ENCODE measurements around the gene TRIM54. TPM values are rescaled to one million over a fixed set of nuclear protein-coding genes. Genes with fewer than 3 reads are reported as not detected.

Gene TRIM54
- total and polyA plus RNA-seq, 2 donors (not counting 3 experiments of a cell fraction or from before 2014, with no cell fraction given): 0.51 to 1.7 TPM

DNA sequence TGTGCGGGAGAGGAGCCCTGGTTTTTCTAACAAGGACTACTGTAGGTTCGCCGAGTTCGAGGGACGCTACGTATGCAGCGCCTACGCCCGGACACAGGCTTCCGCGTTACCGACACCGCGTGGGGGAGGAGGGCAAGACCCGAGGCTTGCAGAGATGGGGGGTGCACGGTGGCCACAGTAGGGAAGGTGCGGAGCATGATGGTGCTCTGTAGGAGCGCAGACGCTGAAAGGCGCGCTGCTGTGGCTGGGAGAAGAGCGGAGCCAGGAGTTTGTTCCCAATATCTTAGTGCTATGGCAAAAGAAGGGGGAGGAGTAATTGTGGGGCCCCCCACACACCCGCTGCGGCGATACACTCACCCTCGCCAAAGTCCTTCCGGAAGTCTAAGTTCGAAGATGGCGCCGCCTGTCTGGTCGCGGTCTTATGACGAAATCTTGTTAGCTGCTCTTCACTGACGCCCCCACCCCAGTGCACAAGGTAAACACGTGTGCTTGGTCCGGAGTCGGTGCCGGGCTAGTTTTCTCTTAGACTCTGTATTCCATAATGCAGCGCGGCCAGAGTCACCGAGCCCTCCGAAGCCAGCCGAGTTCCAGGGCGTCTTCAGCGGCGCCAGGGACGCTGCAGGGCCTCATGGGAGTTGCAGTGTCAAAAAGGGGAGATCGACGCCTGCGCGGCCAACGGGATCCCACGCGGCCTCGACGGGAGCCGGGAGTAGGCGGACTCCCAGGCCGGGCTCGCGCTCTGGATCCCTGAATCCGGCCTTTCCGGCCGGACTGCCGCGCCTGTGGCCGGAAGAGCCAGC is 74.4 kb downstream of the TRIM54 start, which contains the start of gene GTF3C2:
GTF3C2 (minus strand) TSS at position 383 of the 800 bp plus-strand sequence. CDS start 13,210 bp downstream, outside the sequence.
- H3K4me1 ChIP-seq (ENCODE audit: control insufficient read depth, extremely low read depth, insufficient read depth, low read length): peaks cover 16% of the 10 kb centered on the region
- H3K9me1 ChIP-seq (replicated peaks; ENCODE audit: control insufficient read depth, extremely low read depth, insufficient read depth, low read length): no peaks in the 10 kb centered on the region
- ChIA-PET POLR2A (interaction anchor here (0.8 to 1.5 kb wide), 3 partner anchors 13 to 34 kb away, joined by 3 to 7 read pairs (median 4); partner anchors contain the start of gene EIF2B4), CTCF (interaction anchor here (1.0 to 1.8 kb wide), 4 partner anchors 12 to 276 kb away, joined by 3 to 8 read pairs (median 5); partner anchors contain the start of genes EIF2B4 and PPM1G)
- BruUV-seq (replicated peaks): TSS peak; percentile 61
- DNase-seq (ENCODE audit: low read depth, low spot score) (peak; percentile 98), FAIRE-seq (peak; percentile 94)
- no peaks in the 10 kb centered on the region for H3K27me3 ChIP-seq (ENCODE audit: control insufficient read depth in 2 of 2, insufficient read depth in 2 of 2, low read length in 2 of 2)
- peak within 1 kb of the TSS; percentile 83 for H2AFZ ChIP-seq (ENCODE audit: low read depth, low read length)
- intact Hi-C loops (cut with micrococcal nuclease): loop anchor here (1.0 to 5.0 kb wide), 6 partner anchors 14 to 327 kb away; partner anchors contain the start of genes CAD, EIF2B4, MPV17 and NRBP1
- no peaks in the 10 kb centered on the region for H3K9me3 ChIP-seq (replicated peaks; ENCODE audit: control insufficient read depth, insufficient read depth, low read length)
- TF ChIP-seq MYC (IDR thresholded peaks at IDR 0.05; ENCODE audit: low read depth, low read length) (peak; percentile 59), FOS (IDR thresholded peaks at IDR 0.05; ENCODE audit: borderline replicate concordance, insufficient read depth, low read length) (no peak), EZH2 (IDR thresholded peaks at IDR 0.05; ENCODE audit: borderline replicate concordance, low read depth, low read length, severe bottlenecking) (no peak), POLR2A (IDR thresholded peaks at IDR 0.05; ENCODE audit: low read depth, low read length) (no peak), JUN (IDR thresholded peaks at IDR 0.05; ENCODE audit: borderline replicate concordance, insufficient read depth, insufficient read length, low read depth) (no peak), POLR2AphosphoS5 (IDR thresholded peaks at IDR 0.05; ENCODE audit: insufficient read depth, low read depth, low read length) (peak; percentile 98), GATA2 (IDR thresholded peaks at IDR 0.05; ENCODE audit: insufficient read depth, insufficient read length, low read depth, low read length) (no peak)
- TF ChIP-seq, protein P1, sequence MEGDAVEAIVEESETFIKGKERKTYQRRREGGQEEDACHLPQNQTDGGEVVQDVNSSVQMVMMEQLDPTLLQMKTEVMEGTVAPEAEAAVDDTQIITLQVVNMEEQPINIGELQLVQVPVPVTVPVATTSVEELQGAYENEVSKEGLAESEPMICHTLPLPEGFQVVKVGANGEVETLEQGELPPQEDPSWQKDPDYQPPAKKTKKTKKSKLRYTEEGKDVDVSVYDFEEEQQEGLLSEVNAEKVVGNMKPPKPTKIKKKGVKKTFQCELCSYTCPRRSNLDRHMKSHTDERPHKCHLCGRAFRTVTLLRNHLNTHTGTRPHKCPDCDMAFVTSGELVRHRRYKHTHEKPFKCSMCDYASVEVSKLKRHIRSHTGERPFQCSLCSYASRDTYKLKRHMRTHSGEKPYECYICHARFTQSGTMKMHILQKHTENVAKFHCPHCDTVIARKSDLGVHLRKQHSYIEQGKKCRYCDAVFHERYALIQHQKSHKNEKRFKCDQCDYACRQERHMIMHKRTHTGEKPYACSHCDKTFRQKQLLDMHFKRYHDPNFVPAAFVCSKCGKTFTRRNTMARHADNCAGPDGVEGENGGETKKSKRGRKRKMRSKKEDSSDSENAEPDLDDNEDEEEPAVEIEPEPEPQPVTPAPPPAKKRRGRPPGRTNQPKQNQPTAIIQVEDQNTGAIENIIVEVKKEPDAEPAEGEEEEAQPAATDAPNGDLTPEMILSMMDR (IDR thresholded peaks at IDR 0.05; ENCODE audit: extremely low read depth in 1 of 2, insufficient read depth in 1 of 2, low read depth in 1 of 2, low read length in 2 of 2): no peak
- TF ChIP-seq, protein P2, sequence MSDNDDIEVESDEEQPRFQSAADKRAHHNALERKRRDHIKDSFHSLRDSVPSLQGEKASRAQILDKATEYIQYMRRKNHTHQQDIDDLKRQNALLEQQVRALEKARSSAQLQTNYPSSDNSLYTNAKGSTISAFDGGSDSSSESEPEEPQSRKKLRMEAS (IDR thresholded peaks at IDR 0.05; ENCODE audit: insufficient read depth, insufficient read length): peak; percentile 81
- dilution Hi-C loops (cut with MboI; ENCODE audit: extremely low pct_ligation_motif_present, low sequenced_read_pairs): no loop called here
- peak within 1 kb of the TSS; percentile 83 for H3K27ac ChIP-seq (ENCODE audit: insufficient read depth, low read depth, low read length)
- peaks cover 60% of the 10 kb centered on the region for H3K79me2 ChIP-seq (ENCODE audit: control insufficient read depth, insufficient read depth, low read length)
- no peaks in the 10 kb centered on the region for H3K36me3 ChIP-seq (ENCODE audit: control insufficient read depth in 2 of 2, extremely low read depth in 1 of 2, insufficient read depth in 2 of 2, low read length in 2 of 2)
- H3K4me2 ChIP-seq (ENCODE audit: insufficient read depth, low read length): peak within 1 kb of the TSS; percentile 99
- peak within 1 kb of the TSS; percentile 40 to 90 (median 63) for H3K4me3 ChIP-seq (replicated peaks in 1 of 3; ENCODE audit: insufficient read depth in 1 of 3, low read depth in 1 of 3, low read length in 3 of 3)
- no peaks in the 10 kb centered on the region for H4K20me1 ChIP-seq (replicated peaks; ENCODE audit: control insufficient read depth, extremely low read depth, insufficient read depth, low read length)
- peak within 1 kb of the TSS; percentile 95 for H3K9ac ChIP-seq (replicated peaks; ENCODE audit: extremely low read depth, insufficient read depth, low read length)

Other genes starting within 250 kb of the TRIM54 start
- gene TMEM214, start 249.5 kb upstream of the TRIM54 start, total RNA-seq: 107 and 109 TPM in 2 replicates
- gene TMEM214, start 249.5 kb upstream of the TRIM54 start, polyA plus RNA-seq: 163 and 187 TPM in 2 replicates
- gene AGBL5, start 230.8 kb upstream of the TRIM54 start, total RNA-seq: 27.5 and 28.2 TPM in 2 replicates
- 40.4 and 41.9 TPM in 2 replicates for gene AGBL5, start 230.8 kb upstream of the TRIM54 start, polyA plus RNA-seq
- 415 TPM in 2 replicates for gene OST4, start 210.8 kb upstream of the TRIM54 start, total RNA-seq
- 1,189 and 2,226 TPM in 2 replicates for gene OST4, start 210.8 kb upstream of the TRIM54 start, polyA plus RNA-seq
- 4.1 and 16.6 TPM in 2 replicates for gene EMILIN1, start 203.8 kb upstream of the TRIM54 start, total RNA-seq
- gene EMILIN1, start 203.8 kb upstream of the TRIM54 start, polyA plus RNA-seq: 11.7 and 15.5 TPM in 2 replicates
- gene KHK, start 195.7 kb upstream of the TRIM54 start, total RNA-seq: 3.7 and 4.4 TPM in 2 replicates
- gene KHK, start 195.7 kb upstream of the TRIM54 start, polyA plus RNA-seq: 2.4 and 2.9 TPM in 2 replicates
- 4.0 and 5.8 TPM in 2 replicates for gene CGREF1, start 163.3 kb upstream of the TRIM54 start, total RNA-seq
- gene CGREF1, start 163.3 kb upstream of the TRIM54 start, polyA plus RNA-seq: 2.7 and 2.9 TPM in 2 replicates
- gene ABHD1, start 158.6 kb upstream of the TRIM54 start, total RNA-seq: not detected in 2 replicates
- gene ABHD1, start 158.6 kb upstream of the TRIM54 start, polyA plus RNA-seq: 0.07 and 0.41 TPM in 2 replicates
- gene PREB, start 147.8 kb upstream of the TRIM54 start, total RNA-seq: 45.6 and 47.2 TPM in 2 replicates
- gene PREB, start 147.8 kb upstream of the TRIM54 start, polyA plus RNA-seq: 73.3 and 73.4 TPM in 2 replicates
- not detected in 2 replicates for gene PRR30, start 143.0 kb upstream of the TRIM54 start, total RNA-seq
- not detected in 2 replicates for gene PRR30, start 143.0 kb upstream of the TRIM54 start, polyA plus RNA-seq
- not detected in 2 replicates for gene TCF23, start 133.4 kb upstream of the TRIM54 start, total RNA-seq
- not detected in 2 replicates for gene TCF23, start 133.4 kb upstream of the TRIM54 start, polyA plus RNA-seq
- gene ATRAID, start 70.4 kb upstream of the TRIM54 start, total RNA-seq: 84.3 and 86.6 TPM in 2 replicates
- 280 and 283 TPM in 2 replicates for gene ATRAID, start 70.4 kb upstream of the TRIM54 start, polyA plus RNA-seq
- 42.7 and 52.0 TPM in 2 replicates for gene SLC5A6, start 70.2 kb upstream of the TRIM54 start, total RNA-seq
- gene SLC5A6, start 70.2 kb upstream of the TRIM54 start, polyA plus RNA-seq: 76.8 and 92.5 TPM in 2 replicates
- 81.0 and 91.4 TPM in 2 replicates for gene CAD, start 65.1 kb upstream of the TRIM54 start, total RNA-seq
- 60.3 and 66.5 TPM in 2 replicates for gene CAD, start 65.1 kb upstream of the TRIM54 start, polyA plus RNA-seq
- gene SLC30A3, start 19.4 kb upstream of the TRIM54 start, total RNA-seq: 9.2 and 16.7 TPM in 2 replicates
- gene SLC30A3, start 19.4 kb upstream of the TRIM54 start, polyA plus RNA-seq: 63.9 and 79.9 TPM in 2 replicates
- gene DNAJC5G, start 7.0 kb upstream of the TRIM54 start, total RNA-seq: 0.16 and 0.77 TPM in 2 replicates
- gene DNAJC5G, start 7.0 kb upstream of the TRIM54 start, polyA plus RNA-seq: 1.4 and 1.7 TPM in 2 replicates
- gene UCN, start 26.0 kb downstream of the TRIM54 start, total RNA-seq: 0.75 TPM in 1 of 2 replicates, not detected in the other
- 1.2 and 1.6 TPM in 2 replicates for gene UCN, start 26.0 kb downstream of the TRIM54 start, polyA plus RNA-seq
- gene MPV17, start 40.7 kb downstream of the TRIM54 start, total RNA-seq: 66.5 and 74.7 TPM in 2 replicates
- gene MPV17, start 40.7 kb downstream of the TRIM54 start, polyA plus RNA-seq: 260 and 267 TPM in 2 replicates
- gene GTF3C2, start 74.3 kb downstream of the TRIM54 start, total RNA-seq: 57.4 and 63.2 TPM in 2 replicates
- 59.7 and 68.3 TPM in 2 replicates for gene GTF3C2, start 74.3 kb downstream of the TRIM54 start, polyA plus RNA-seq
- gene EIF2B4, start 87.9 kb downstream of the TRIM54 start, total RNA-seq: 43.7 and 48.9 TPM in 2 replicates
- 63.2 and 66.5 TPM in 2 replicates for gene EIF2B4, start 87.9 kb downstream of the TRIM54 start, polyA plus RNA-seq
- gene SNX17, start 88.2 kb downstream of the TRIM54 start, total RNA-seq: 86.5 and 103 TPM in 2 replicates
- 127 and 130 TPM in 2 replicates for gene SNX17, start 88.2 kb downstream of the TRIM54 start, polyA plus RNA-seq
- 19.0 and 20.7 TPM in 2 replicates for gene ZNF513, start 98.3 kb downstream of the TRIM54 start, total RNA-seq
- 30.6 and 43.2 TPM in 2 replicates for gene ZNF513, start 98.3 kb downstream of the TRIM54 start, polyA plus RNA-seq
- 131 and 135 TPM in 2 replicates for gene PPM1G, start 127.2 kb downstream of the TRIM54 start, total RNA-seq
- gene PPM1G, start 127.2 kb downstream of the TRIM54 start, polyA plus RNA-seq: 38.3 and 48.1 TPM in 2 replicates
- 118 and 130 TPM in 2 replicates for gene NRBP1, start 146.2 kb downstream of the TRIM54 start, total RNA-seq
- gene NRBP1, start 146.2 kb downstream of the TRIM54 start, polyA plus RNA-seq: 169 and 190 TPM in 2 replicates
- gene KRTCAP3, start 160.0 kb downstream of the TRIM54 start, total RNA-seq: 4.0 and 4.6 TPM in 2 replicates
- 2.1 and 2.2 TPM in 2 replicates for gene KRTCAP3, start 160.0 kb downstream of the TRIM54 start, polyA plus RNA-seq
- 34.1 and 35.6 TPM in 2 replicates for gene IFT172, start 207.3 kb downstream of the TRIM54 start, total RNA-seq
- gene IFT172, start 207.3 kb downstream of the TRIM54 start, polyA plus RNA-seq: 25.8 and 29.4 TPM in 2 replicates
- gene FNDC4, start 212.8 kb downstream of the TRIM54 start, total RNA-seq: 15.5 and 20.0 TPM in 2 replicates
- 19.0 and 22.3 TPM in 2 replicates for gene FNDC4, start 212.8 kb downstream of the TRIM54 start, polyA plus RNA-seq
- 0.27 and 1.2 TPM in 2 replicates for gene GCKR, start 214.4 kb downstream of the TRIM54 start, total RNA-seq
- gene GCKR, start 214.4 kb downstream of the TRIM54 start, polyA plus RNA-seq: 0.33 and 0.52 TPM in 2 replicates